Measurements from ENCODE around the gene CRYBB3.
A peak's percentile ranks its signal among the peaks of the same experiment; 100 is the strongest.
"Not testable (repeated sequence)": the region's sequence is repeated elsewhere in the genome, so short reads cannot be mapped to it uniquely, and the experiment has no call there.

CRYBB3 gene

GRCh38 chr22:25174888-25175411 is 24.7 kb upstream of the CRYBB3 start:
- DNase-seq (ENCODE audit: low read depth in 3 of 3): no peak

- no peak for DNase-seq (ENCODE audit: low read depth in 3 of 3)
These were observed 23.5 kb upstream of the CRYBB3 start for GRCh38 chr22:25176175-25176574.

GRCh38 chr22:25176799-25177198 is 22.9 kb upstream of the CRYBB3 start:
- DNase-seq (ENCODE audit: low read depth in 3 of 3): no peak

GRCh38 chr22:25177226-25177625 is 22.4 kb upstream of the CRYBB3 start:
- DNase-seq (ENCODE audit: low read depth in 3 of 3): no peak

GRCh38 chr22:25177895-25178294 is 21.8 kb upstream of the CRYBB3 start:
- DNase-seq (ENCODE audit: low read depth in 3 of 3): no peak

- not testable (repeated sequence) for DNase-seq (ENCODE audit: low read depth in 3 of 3)
These were observed 21.3 kb upstream of the CRYBB3 start for GRCh38 chr22:25178348-25178747.

- not testable (repeated sequence) for DNase-seq (ENCODE audit: low read depth in 3 of 3)
These were observed 20.6 kb upstream of the CRYBB3 start for GRCh38 chr22:25178869-25179631.

DNA sequence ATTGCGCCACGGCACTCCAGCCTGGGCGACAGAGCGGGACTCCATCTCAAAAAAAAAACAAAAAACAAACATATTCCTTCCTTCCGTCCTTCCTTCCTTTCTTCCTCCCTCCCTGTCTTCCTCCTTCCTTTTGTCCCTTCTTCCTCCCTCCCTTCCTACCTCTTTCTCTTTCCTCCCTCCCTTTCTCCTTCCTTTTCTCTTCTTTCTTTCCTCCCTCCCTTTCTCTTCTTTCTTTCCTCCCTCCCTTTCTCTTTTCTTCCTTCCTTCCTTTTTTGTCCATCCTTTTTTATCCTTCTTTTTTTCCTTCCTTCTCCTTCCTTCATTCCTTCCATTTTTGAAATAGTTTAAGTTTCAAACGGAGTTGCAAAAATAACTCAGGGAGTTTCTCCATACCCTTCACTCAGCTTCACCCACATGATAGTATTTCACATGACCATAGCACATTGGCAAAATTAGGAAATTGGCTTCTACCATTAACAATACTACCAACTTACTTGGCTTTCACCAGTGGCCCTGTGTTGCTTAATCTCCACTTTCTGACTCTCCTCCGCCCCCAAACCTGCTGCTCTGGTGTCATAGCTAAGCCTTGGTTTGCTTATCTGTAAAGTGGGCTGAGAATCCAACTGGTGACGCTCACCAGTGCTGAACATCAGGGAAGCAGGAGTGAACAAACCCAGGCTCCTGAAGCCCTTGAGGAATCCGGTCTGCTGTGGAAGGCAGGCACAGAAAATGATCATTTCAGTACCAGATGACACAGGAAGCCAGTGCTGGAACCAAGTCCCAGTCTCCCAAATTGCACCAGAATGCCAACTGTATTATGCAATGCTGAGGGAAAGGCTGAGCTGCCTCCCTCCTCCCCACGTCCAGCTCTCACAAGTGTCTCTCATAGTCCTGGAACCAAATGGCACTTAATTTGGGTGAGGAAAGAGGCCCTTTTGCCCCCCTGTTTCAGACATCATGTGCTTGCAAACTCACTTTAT is 17.2 kb upstream of the CRYBB3 start:
- DNase-seq (ENCODE audit: low read depth in 3 of 3): no peak

DNA sequence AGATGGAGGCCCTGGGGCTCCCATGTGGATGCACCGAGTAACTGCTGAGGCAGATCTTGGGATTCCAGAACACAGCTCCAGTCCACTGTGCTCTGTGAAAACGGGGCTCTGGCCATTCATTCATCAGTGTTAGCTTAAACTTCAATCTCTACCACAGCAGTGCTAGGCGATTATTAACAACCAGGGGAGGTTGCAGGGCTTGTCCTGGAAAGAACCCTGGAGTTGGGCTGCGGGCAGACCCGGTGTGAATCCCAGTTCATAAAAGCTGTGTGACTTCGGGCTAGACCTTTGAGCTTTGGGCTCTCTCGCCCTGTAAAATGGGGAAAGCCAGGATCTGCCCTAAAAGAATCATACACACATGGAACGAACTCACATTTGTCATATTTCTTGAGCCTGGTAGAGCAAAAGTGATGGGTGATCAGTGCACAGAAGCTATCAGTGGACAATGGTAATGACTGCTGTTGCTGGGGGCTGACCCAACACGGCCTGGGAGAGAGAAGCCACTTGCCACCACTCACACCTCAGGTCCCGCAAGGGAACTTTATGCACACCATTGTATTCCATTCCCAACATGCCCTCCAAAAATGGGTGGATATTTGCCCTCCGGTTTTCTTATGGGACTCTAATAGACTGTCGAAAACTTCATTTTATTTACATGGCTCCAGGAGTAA is 15.6 kb upstream of the CRYBB3 start:
- no peak for DNase-seq (ENCODE audit: low read depth in 3 of 3)

- DNase-seq (ENCODE audit: low read depth in 3 of 3): no peak
These were observed 13.5 kb upstream of the CRYBB3 start for GRCh38 chr22:25186140-25186539.

GRCh38 chr22:25187469-25187868 is 12.2 kb upstream of the CRYBB3 start:
- DNase-seq (ENCODE audit: low read depth in 3 of 3): no peak

DNA sequence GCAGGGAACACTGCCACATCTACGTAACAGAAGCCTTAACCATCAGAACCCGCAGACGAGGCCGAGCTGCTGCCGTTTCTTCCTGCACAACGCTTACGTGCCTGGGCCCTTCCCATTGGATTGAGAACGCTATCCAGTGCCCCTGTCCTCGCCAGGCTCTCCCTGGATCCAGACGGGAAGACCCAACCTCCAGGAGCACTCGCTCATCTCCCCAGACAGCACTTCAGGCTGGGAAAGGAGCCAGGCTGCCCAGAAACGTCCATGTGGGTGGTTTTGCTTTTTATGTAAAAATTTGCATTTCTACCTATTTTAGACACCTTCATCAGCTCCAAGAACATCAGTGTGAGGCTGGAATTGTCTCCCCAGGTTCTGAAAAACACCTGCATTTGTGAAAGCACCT is 7.3 kb upstream of the CRYBB3 start:
- DNase-seq (ENCODE audit: low read depth in 3 of 3): no peak

GRCh38 chr22:25193130-25193529 is 6.5 kb upstream of the CRYBB3 start:
- no peak for DNase-seq (ENCODE audit: low read depth in 3 of 3)

DNA sequence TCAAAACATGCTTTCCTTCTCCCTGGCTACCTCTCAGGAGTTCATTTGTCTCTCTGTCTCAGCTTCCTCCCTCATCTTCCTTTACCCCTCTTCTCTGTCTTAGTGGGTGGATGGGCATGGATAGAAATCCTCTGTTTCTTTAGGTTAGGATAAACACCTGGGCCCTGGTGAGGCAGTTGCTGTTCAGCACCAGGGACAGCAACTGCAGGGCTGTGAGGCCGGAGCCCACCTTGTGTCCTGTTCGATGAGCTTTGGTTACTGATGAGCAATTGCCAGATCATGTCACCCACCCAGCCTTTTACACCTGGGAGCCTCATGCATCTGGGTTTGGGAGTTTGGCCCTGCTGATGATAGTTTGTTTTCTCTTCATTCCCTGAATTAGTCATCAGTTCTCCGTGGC is 6.1 kb upstream of the CRYBB3 start:
- DNase-seq (ENCODE audit: low read depth in 3 of 3): no peak

GRCh38 chr22:25196326-25196725 is 3.3 kb upstream of the CRYBB3 start:
- DNase-seq (ENCODE audit: low read depth in 3 of 3): no peak

DNA sequence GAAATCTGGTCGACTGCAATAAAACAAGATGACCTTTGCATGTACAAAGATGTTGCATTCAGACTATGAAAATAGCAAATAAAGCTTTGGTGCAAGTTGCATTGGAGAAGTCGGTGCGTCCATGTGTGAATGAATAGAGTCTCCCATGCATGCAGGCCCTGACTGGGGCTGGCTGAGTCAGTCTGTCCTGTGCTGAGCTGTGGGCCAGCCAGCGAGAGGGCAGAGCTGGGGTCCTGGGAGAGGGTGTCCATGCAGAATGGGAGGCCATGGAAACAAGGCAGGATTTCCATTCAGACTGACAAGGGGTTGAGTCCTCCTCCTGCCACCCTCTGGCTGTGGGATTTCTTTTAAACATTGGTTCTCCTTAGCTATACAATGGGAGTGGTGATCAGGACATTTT is 2.3 kb upstream of the CRYBB3 start:
- no peak for DNase-seq (ENCODE audit: low read depth in 3 of 3)

GRCh38 chr22:25200967-25201366 is 1.3 kb downstream of the CRYBB3 start:
- DNase-seq (ENCODE audit: low read depth in 3 of 3): no peak

GRCh38 chr22:25201557-25202273 is 2.1 kb downstream of the CRYBB3 start:
- no peak for DNase-seq (ENCODE audit: low read depth in 3 of 3)

- DNase-seq (ENCODE audit: low read depth in 3 of 3): peak; percentile 31 to 35 (median 31)
These were observed 2.7 kb downstream of the CRYBB3 start for GRCh38 chr22:25202290-25202921.

- no peak for DNase-seq (ENCODE audit: low read depth in 3 of 3)
These were observed 3.4 kb downstream of the CRYBB3 start for GRCh38 chr22:25203082-25203481.

- DNase-seq (ENCODE audit: low read depth in 3 of 3): not testable (repeated sequence)
These were observed 4.9 kb downstream of the CRYBB3 start for GRCh38 chr22:25204547-25204946.

Data from stimulated activated CD4-positive, alpha-beta T cell treated with anti-CD3 and anti-CD28 coated beads, TNF-alpha, amount 100 ng/mL, for 48 hours (primary cell).